PC-3 (cell line): ENCODE data around the gene MRPS12. TPM values are rescaled to one million over a fixed set of nuclear protein-coding genes. Genes with fewer than 3 reads are reported as not detected.
"Not testable (repeated sequence)": the region's sequence is repeated elsewhere in the genome, so short reads cannot be mapped to it uniquely, and the experiment has no call there.

Source experiments
- ATAC-seq: fragments of 200-7000 bp; cut with Tn5 transposase; 2 replicates; pipeline ENCODE4 v1.9.1; 2020; ENCODE audit warnings: mild to moderate bottlenecking, moderate library complexity
- Bru-seq: library from RNA; stranded (reverse); fragments of 400-500 nt; gene quantifications from one replicate; lab custom pipeline; 2021; lab: Mats Ljungman, UMichigan
- BruChase-seq, 2 experiments: library from RNA; stranded (reverse); fragments of 400-500 nt; gene quantifications; one replicate each; lab custom pipeline; 2021; lab: Mats Ljungman, UMichigan
- BruUV-seq: library from RNA; stranded (reverse); fragments of 400-500 nt; replicated peaks from 2 replicates; lab custom pipeline; 2021; lab: Mats Ljungman, UMichigan
- CTCF ChIA-PET: fragments of 300-600 bp; sonication (Branson Sonifier 250); formaldehyde crosslinking; loops from one replicate; lab custom pipeline; 2022; ENCODE audit warnings: antibody characterized with exemption; lab: Charles Lee
- POLR2A ChIA-PET: fragments of 300-600 bp; sonication (Branson Sonifier 250); formaldehyde crosslinking; loops from one replicate; lab custom pipeline; 2022; ENCODE audit warnings: antibody characterized with exemption; ENCODE audit not compliant: unreplicated experiment; lab: Charles Lee
- DNase-seq: peaks from one replicate; pipeline ENCODE4 v3.0.0-alpha.2; 2015
- H2AFZ ChIP-seq: fragments of 300-600 bp; sonication (generic); 2 replicates; pipeline ENCODE4 v1.6.0; 2016; ENCODE audit warnings: antibody characterized with exemption, low read length
- H3F3A ChIP-seq: fragments of 300-600 bp; sonication (generic); one replicate; pipeline ENCODE4 v1.6.0; 2017; ENCODE audit warnings: antibody characterized with exemption, low read length, control low read depth, mild to moderate bottlenecking; ENCODE audit not compliant: unreplicated experiment
- H3K27ac ChIP-seq: fragments of 300-600 bp; sonication (generic); 2 replicates; pipeline ENCODE4 v1.5.1; 2016; ENCODE audit warnings: mild to moderate bottlenecking, low read length
- H3K27me3 ChIP-seq: fragments of 300-600 bp; sonication (generic); 2 replicates; pipeline ENCODE4 v1.6.1; 2016; ENCODE audit warnings: low read length, mixed read lengths
- H3K36me3 ChIP-seq: fragments of 300-600 bp; sonication (generic); 2 replicates; pipeline ENCODE4 v1.6.1; 2016; ENCODE audit warnings: low read depth, mixed run types, low read length, mixed read lengths
- H3K4me1 ChIP-seq: fragments of 300-600 bp; sonication (generic); 2 replicates; pipeline ENCODE4 v1.5.1; 2016; ENCODE audit warnings: low read length; ENCODE audit not compliant: insufficient read depth
- H3K4me2 ChIP-seq: fragments of 300-600 bp; sonication (generic); 2 replicates; pipeline ENCODE4 v1.6.0; 2016; ENCODE audit warnings: low read length
- H3K4me3 ChIP-seq: fragments of 300-600 bp; sonication (generic); 2 replicates; pipeline ENCODE4 v1.5.1; 2016; ENCODE audit warnings: mild to moderate bottlenecking, low read length, mixed read lengths
- H3K79me2 ChIP-seq: fragments of 300-600 bp; sonication (generic); 2 replicates; pipeline ENCODE4 v1.6.1; 2017; ENCODE audit warnings: low read length, mixed read lengths
- H3K9ac ChIP-seq: fragments of 300-600 bp; sonication (generic); 2 replicates; pipeline ENCODE4 v1.6.0; 2016; ENCODE audit warnings: mild to moderate bottlenecking, low read length
- H3K9me2 ChIP-seq: fragments of 300-600 bp; sonication (generic); replicated peaks from 2 replicates; pipeline ENCODE4 v1.6.1; 2016; ENCODE audit warnings: mixed run types, low read length, mixed read lengths
- H3K9me3 ChIP-seq: fragments of 300-600 bp; sonication (generic); 2 replicates; pipeline ENCODE4 v1.6.1; 2016; ENCODE audit warnings: low read length, mixed read lengths
- H4K20me1 ChIP-seq: fragments of 300-600 bp; sonication (generic); 2 replicates; pipeline ENCODE4 v1.6.1; 2016; ENCODE audit warnings: low read length, mixed read lengths
- CTCF ChIP-seq: fragments of 300-600 bp; sonication (generic); conservative IDR thresholded peaks from 2 replicates; pipeline ENCODE4 v1.5.1; 2017; ENCODE audit warnings: antibody characterized with exemption, low read depth, mild to moderate bottlenecking, low read length
- EZH2 ChIP-seq: fragments of 300-600 bp; sonication (generic); IDR thresholded peaks from one replicate; pipeline ENCODE4 v1.6.1; 2017; ENCODE audit warnings: antibody characterized with exemption, mild to moderate bottlenecking, low read length; ENCODE audit not compliant: unreplicated experiment
- EZH2phosphoT487 ChIP-seq: fragments of 300-600 bp; sonication (generic); IDR thresholded peaks from 2 replicates; pipeline ENCODE4 v1.6.1; 2018; ENCODE audit warnings: mild to moderate bottlenecking, antibody characterized with exemption, low read length, borderline replicate concordance
- intact Hi-C: fragments of 100-400 bp; cut with micrococcal nuclease; formaldehyde crosslinking; loops from 2 replicates; pipeline ENCODE4 v1.9.0; 2023
- long read RNA-seq: library from polyadenylated mRNA; unstranded; transcript quantifications from one replicate; pipeline ENCODE4 v2.0.0, GENCODE V29; 2021; ENCODE audit not compliant: unreplicated experiment
- total RNA-seq: library from RNA; depleted of rRNA; stranded (reverse); fragments of >200 nt; gene quantifications from 2 replicates; pipeline ENCODE4 v1.2.3, GENCODE V29; 2014; rRNA removed

MRPS12 gene
- total RNA-seq (143 and 156 TPM in 2 replicates), Bru-seq, nascent RNA (percentile 72 among the genes with signal in this experiment), BruChase-seq, experiment 1, labeled RNA remaining after a 6-hour chase (percentile 92 among the genes with signal in this experiment), BruChase-seq, experiment 2, labeled RNA remaining after a 2-hour chase (percentile 78 among the genes with signal in this experiment)
- long read RNA-seq, transcript MRPS12-202 (3 exons, 929 nt): minor isoform, 13 of 43 reads
- long read RNA-seq, transcript MRPS12-203 (2 exons, 1,220 nt): minor isoform, 5 of 43 reads
- long read RNA-seq, transcript MRPS12-201 (3 exons, 1,207 nt): major isoform, 22 of 43 reads
- long read RNA-seq, partial matches to known transcripts: 2 of 43 reads
- long read RNA-seq, other reads (novel, unspliced or antisense): 1 of 43 reads

GRCh38 chr19:38930776-38931520 is at the start of gene MRPS12:
MRPS12 (plus strand) TSS chr19:38930944; CDS start chr19:38931295, 351 bp downstream.
- no peaks in the 10 kb centered on the region; the same call in 1 of the 2 replicates for H3K4me1 ChIP-seq
- H2AFZ ChIP-seq: peak within 1 kb of the TSS; percentile 93
- H3K27me3 ChIP-seq: no peaks in the 10 kb centered on the region
- TSS peak; percentile 80 for BruUV-seq
- CTCF ChIA-PET: interaction anchor here (0.5 to 1.4 kb wide), 7 partner anchors 31 to 387 kb away, joined by 3 to 7 read pairs (median 3); partner anchors contain the start of genes NFKBIB and SIRT2
- H3K27ac ChIP-seq: peak within 1 kb of the TSS; percentile 83
- no peaks in the 10 kb centered on the region for H3F3A ChIP-seq
- POLR2A ChIA-PET: interaction anchor here (0.7 to 1.0 kb wide), 5 partner anchors 31 to 312 kb away, joined by 3 to 5 read pairs (median 3); partner anchors contain the start of gene EIF3K
- H3K4me3 ChIP-seq: peak within 1 kb of the TSS; percentile 78
- peak within 1 kb of the TSS; percentile 93 for H3K9ac ChIP-seq
- H3K9me2 ChIP-seq: no peaks in the 10 kb centered on the region
- peaks cover 15% of the 10 kb centered on the region for H3K36me3 ChIP-seq
- peak within 1 kb of the TSS; percentile 98 for H3K4me2 ChIP-seq
- ATAC-seq (peak; percentile 98), DNase-seq (peak; percentile 97)
- no peaks in the 10 kb centered on the region for H3K9me3 ChIP-seq
- intact Hi-C loops: loop anchor here (1.0 to 10.0 kb wide), 3 partner anchors 32 to 386 kb away; partner anchors contain the start of genes NFKBIB and SIRT2
- H3K79me2 ChIP-seq: peaks cover 44% of the 10 kb centered on the region
- TF ChIP-seq EZH2: no peak
- TF ChIP-seq CTCF: no peak
- no peak for TF ChIP-seq EZH2phosphoT487
- no peaks in the 10 kb centered on the region for H4K20me1 ChIP-seq

- Histone ChIP-seq H3K9ac (no peak overlapping the region), H3K27me3 (no peaks in the 10 kb centered on the region), H4K20me1 (no peaks in the 10 kb centered on the region), H3F3A (no peaks in the 10 kb centered on the region), H3K27ac (no peak overlapping the region), H3K4me1 (no peaks in the 10 kb centered on the region), H3K79me2 (no peaks in the 10 kb centered on the region), H3K36me3 (no peaks in the 10 kb centered on the region), H3K4me2 (no peak overlapping the region), H3K9me2 (no peaks in the 10 kb centered on the region), H3K4me3 (no peak overlapping the region), H3K9me3 (no peaks in the 10 kb centered on the region), H2AFZ (no peak overlapping the region)
- CTCF ChIA-PET: no interaction called here
- POLR2A ChIA-PET: interaction anchor here (0.7 kb wide), 1 partner anchor 264 kb away, joined by 12 read pairs; the partner anchor contains the start of gene EIF3K
- BruUV-seq: no TSS peak
- TF ChIP-seq EZH2: no peak
- no peak for TF ChIP-seq EZH2phosphoT487
- no peak for TF ChIP-seq CTCF
- ATAC-seq: no peak
- intact Hi-C loops: no loop called here
- DNase-seq: no peak
Observed at GRCh38 chr19:38883286-38883685, 47.5 kb upstream of the MRPS12 start.

GRCh38 chr19:38884691-38885090 is 46.1 kb upstream of the MRPS12 start:
- ATAC-seq, POLR2A ChIA-PET: not testable (repeated sequence)

More at GRCh38 chr19:38884691-38885090, 46.1 kb upstream of the MRPS12 start:
- H3K4me1 ChIP-seq, H3K9me2 ChIP-seq, DNase-seq, H3K36me3 ChIP-seq, H2AFZ ChIP-seq, intact Hi-C loops, H3K4me3 ChIP-seq, H3K9ac ChIP-seq, H3K4me2 ChIP-seq, H3K79me2 ChIP-seq, H3K27ac ChIP-seq, H4K20me1 ChIP-seq, H3F3A ChIP-seq, CTCF ChIA-PET, H3K27me3 ChIP-seq, H3K9me3 ChIP-seq, BruUV-seq: not testable (repeated sequence)
